Endothelial cell of umbilical vein (primary cell): ENCODE data around the gene TENT4A. TPM values are rescaled to one million over a fixed set of nuclear protein-coding genes. Genes with fewer than 3 reads are reported as not detected.
A peak's percentile ranks its signal among the peaks of the same experiment; 100 is the strongest.

ENCODE experiments used
- BruUV-seq: library from RNA; stranded (reverse); fragments of 400-500 nt; replicated peaks from 2 replicates; lab custom pipeline; 2021; lab: Mats Ljungman, UMichigan
- CTCF ChIA-PET: fragments of 300-600, 350-600 bp; sonication (Branson Sonifier 250); formaldehyde crosslinking; loops from one replicate; lab custom pipeline; 2021; ENCODE audit warnings: antibody characterized with exemption, inconsistent platforms; lab: Charles Lee
- POLR2A ChIA-PET: fragments of 300-600, 350-600 bp; sonication (Branson Sonifier 250); formaldehyde crosslinking; loops from one replicate; lab custom pipeline; 2021; ENCODE audit warnings: antibody characterized with exemption, inconsistent platforms; lab: Charles Lee
- DNase-seq: peaks from one replicate; pipeline ENCODE4 v3.0.0-alpha.2; 2011; ENCODE audit warnings: low read depth, low spot score
- FAIRE-seq: peaks from 2 replicates; lab custom pipeline; 2011; peaks lifted over from hg19 to GRCh38; lab: Jason Lieb, UNC
- H2AFZ ChIP-seq: 2 replicates; pipeline ENCODE4 v1.6.0; 2012; ENCODE audit warnings: low read depth, low read length, control low read depth, inconsistent platforms
- H3K27ac ChIP-seq: 2 replicates; pipeline ENCODE4 v1.5.1; 2011; ENCODE audit warnings: low read depth, mild to moderate bottlenecking, control low read depth, low read length, moderate library complexity; ENCODE audit not compliant: insufficient read depth
- H3K27me3 ChIP-seq, 2 experiments: 2 replicates each; pipeline versions ENCODE4 v1.6.0 to v1.6.1; 2011; ENCODE audit warnings: low read length in 2 of 2, mixed read lengths in 1 of 2; ENCODE audit not compliant: control insufficient read depth in 2 of 2, insufficient read depth in 2 of 2
- H3K36me3 ChIP-seq, 2 experiments: 2 replicates in 1 of 2; 3 replicates in 1 of 2; pipeline ENCODE4 v1.5.1; 2011; ENCODE audit warnings: low read length in 2 of 2, mild to moderate bottlenecking in 1 of 2, moderate library complexity in 1 of 2; ENCODE audit not compliant: control insufficient read depth in 2 of 2, insufficient read depth in 2 of 2; ENCODE audit errors: extremely low read depth in 1 of 2
- H3K4me1 ChIP-seq: 3 replicates; pipeline ENCODE4 v1.5.1; 2011; ENCODE audit warnings: mild to moderate bottlenecking, low read length; ENCODE audit not compliant: control insufficient read depth, insufficient read depth; ENCODE audit errors: extremely low read depth
- H3K4me2 ChIP-seq: 2 replicates; pipeline ENCODE4 v1.6.1; 2011; ENCODE audit warnings: low read length, control low read depth, mixed read lengths; ENCODE audit not compliant: insufficient read depth
- H3K4me3 ChIP-seq, 3 experiments: fragments of 200-600 bp in 1 of 3; sonication (generic), shearing (Covaris generic) in 1 of 3; replicated peaks in 1 of 3; 2 replicates each; pipeline ENCODE4 v1.5.1; 2011 to 2016; ENCODE audit warnings: control low read depth in 3 of 3, low read length in 3 of 3, mild to moderate bottlenecking in 2 of 3, inconsistent platforms in 1 of 3, low read depth in 1 of 3, moderate library complexity in 1 of 3; ENCODE audit not compliant: insufficient read depth in 1 of 3
- H3K79me2 ChIP-seq: 2 replicates; pipeline ENCODE4 v1.6.0; 2012; ENCODE audit warnings: low read length, inconsistent platforms; ENCODE audit not compliant: control insufficient read depth, insufficient read depth
- H3K9ac ChIP-seq: replicated peaks from 2 replicates; pipeline ENCODE3; 2011; ENCODE audit warnings: low read length, control low read depth; ENCODE audit not compliant: insufficient read depth; ENCODE audit errors: extremely low read depth
- H3K9me1 ChIP-seq: replicated peaks from 3 replicates; pipeline ENCODE4 v1.6.0; 2011; ENCODE audit warnings: mild to moderate bottlenecking, low read length; ENCODE audit not compliant: control insufficient read depth, insufficient read depth; ENCODE audit errors: extremely low read depth
- H3K9me3 ChIP-seq: replicated peaks from 2 replicates; pipeline ENCODE4 v1.5.1; 2012; ENCODE audit warnings: low read length, inconsistent platforms; ENCODE audit not compliant: control insufficient read depth, insufficient read depth
- H4K20me1 ChIP-seq: replicated peaks from 2 replicates; pipeline ENCODE3; 2011; ENCODE audit warnings: mild to moderate bottlenecking, low read length; ENCODE audit not compliant: control insufficient read depth, insufficient read depth; ENCODE audit errors: extremely low read depth
- CTCF ChIP-seq, 2 donors: IDR thresholded peaks; 1 replicate in 1 of 2; 2 replicates in 1 of 2; pipeline ENCODE4 v1.5.1; 2011; ENCODE audit warnings: low read length in 2 of 2, mild to moderate bottlenecking in 2 of 2, moderate library complexity in 2 of 2, control low read depth in 1 of 2, inconsistent platforms in 1 of 2, low read depth in 1 of 2; ENCODE audit not compliant: insufficient read depth in 1 of 2; ENCODE audit errors: extremely low read depth in 1 of 2
- GATA2 ChIP-seq: IDR thresholded peaks from 2 replicates; pipeline ENCODE4 v1.7.0; 2011; ENCODE audit warnings: low read depth, mild to moderate bottlenecking, moderate library complexity, mixed read lengths, low read length; ENCODE audit not compliant: insufficient read length, insufficient read depth
- JUN ChIP-seq: IDR thresholded peaks from 2 replicates; pipeline ENCODE4 v1.6.1; 2011; ENCODE audit warnings: borderline replicate concordance, low read depth; ENCODE audit not compliant: insufficient read length, insufficient read depth
- POLR2A ChIP-seq: IDR thresholded peaks from 2 replicates; pipeline ENCODE4 v1.6.1; 2012; ENCODE audit warnings: low read depth, mild to moderate bottlenecking, control low read depth, low read length
- POLR2AphosphoS5 ChIP-seq: IDR thresholded peaks from 2 replicates; pipeline ENCODE4 v1.6.1; 2012; ENCODE audit warnings: low read depth, mild to moderate bottlenecking, control low read depth, low read length, moderate library complexity; ENCODE audit not compliant: insufficient read depth
- dilution Hi-C: fragments of 300-500 bp; cut with MboI; formaldehyde crosslinking; loops from one replicate; pipeline ENCODE4 v1.15.0; 2019; ENCODE audit warnings: low sequenced_read_pairs; ENCODE audit not compliant: extremely low pct_ligation_motif_present
- intact Hi-C: fragments of 100-400 bp; cut with micrococcal nuclease; formaldehyde crosslinking; loops from one replicate; pipeline ENCODE4 v1.10.0; 2022
- polyA plus RNA-seq, 4 experiments: library from polyadenylated mRNA; depleted of rRNA in 3 of 4; stranded (reverse) in 3 of 4; unstranded in 1 of 4; fragments of >200 nt; gene quantifications; 2 replicates each; pipeline versions ENCODE4 v1.2.1 to v1.2.3, GENCODE V29; 2011 to 2012; ENCODE audit warnings: missing spikeins in 1 of 4
- total RNA-seq: library from RNA; stranded (reverse); gene quantifications from 2 replicates; pipeline ENCODE4 v1.2.3, GENCODE V29; 2021

Gene TENT4A
- total and polyA plus RNA-seq, 2 donors (not counting 3 experiments of a cell fraction or from before 2014, with no cell fraction given) = 10.2 to 35.4 TPM

- intact Hi-C loops = no loop called here
- FAIRE-seq = no peak
- peaks cover 5% of the 10 kb centered on the region for H4K20me1 ChIP-seq
These were observed 2.0 kb downstream of the TENT4A start for GRCh38 chr5:6715271-6715670.

More at GRCh38 chr5:6715271-6715670, 2.0 kb downstream of the TENT4A start:
- Histone ChIP-seq H3K9me3 (no peaks in the 10 kb centered on the region), H2AFZ (no peak overlapping the region), H3K4me2 (peak overlapping the region; percentile 89), H3K4me1 (peaks cover 25% of the 10 kb centered on the region), H3K4me3 (peak overlapping the region; percentile 74 to 82 (median 81)), H3K27me3 (no peaks in the 10 kb centered on the region), H3K9ac (peak overlapping the region; percentile 32), H3K27ac (no peak overlapping the region), H3K79me2 (peaks cover 62% of the 10 kb centered on the region), H3K36me3 (peaks cover 0 to 2% of the 10 kb centered on the region in 2 experiments), H3K9me1 (no peaks in the 10 kb centered on the region)
- ChIA-PET CTCF (no interaction called here), POLR2A (no interaction called here)
- no peak for DNase-seq
- dilution Hi-C loops = no loop called here
- BruUV-seq = TSS peak; percentile 30
- TF ChIP-seq POLR2A = no peak
- no peak for TF ChIP-seq JUN
- TF ChIP-seq POLR2AphosphoS5 = no peak
- no peak for TF ChIP-seq CTCF (IDR thresholded peaks at IDR 0.05; ENCODE audit: extremely low read depth in 1 of 2, insufficient read depth in 1 of 2, low read depth in 1 of 2, low read length in 2 of 2)
- TF ChIP-seq GATA2 = no peak
